Erythroblast (primary cell): ENCODE measurements around the gene FLVCR2.

Experiments used
- GATA1 ChIP-seq: IDR thresholded peaks from 2 replicates; pipeline ENCODE4 v1.6.1; 2011; ENCODE audit warnings: low read depth, mild to moderate bottlenecking, control low read depth, low read length, moderate library complexity
- POLR2A ChIP-seq: IDR thresholded peaks from 2 replicates; pipeline ENCODE4 v1.6.1; 2011; ENCODE audit warnings: mild to moderate bottlenecking, low read length

- TF ChIP-seq POLR2A (no peak), GATA1 (no peak)
Observed at GRCh38 chr14:75614179-75614578, 35.8 kb downstream of the FLVCR2 start.
